ENCODE results near the gene PTCSC3. TPM values are rescaled to one million over a fixed set of nuclear protein-coding genes. Genes with fewer than 3 reads are reported as not detected.

Gene PTCSC3
- total RNA-seq, 1 experiment from 2014 or later, result not detected

DNA sequence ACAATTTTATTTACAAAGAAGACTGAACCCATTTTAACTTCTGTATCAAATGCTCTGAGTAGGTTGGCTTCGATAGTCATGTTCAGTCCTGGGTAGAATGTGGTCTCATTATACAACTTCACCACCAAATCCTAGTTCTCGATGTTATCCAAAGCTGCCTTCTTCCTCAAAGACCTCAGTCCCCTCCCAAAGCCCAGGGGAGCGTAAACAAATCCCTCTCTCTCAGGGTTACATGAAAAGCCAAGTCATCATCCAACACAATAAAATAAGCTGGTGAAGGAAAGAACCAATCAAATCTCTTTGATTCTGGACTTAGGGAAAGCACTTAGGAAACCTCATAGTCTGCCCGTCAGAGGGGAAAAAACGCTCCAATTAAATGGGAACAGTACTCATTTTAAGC, 9.1 kb downstream of the PTCSC3 start:
- Histone ChIP-seq H3K27me3 (replicated peaks; ENCODE audit: insufficient read depth, low read depth, low read length, poor library complexity) (peaks cover 60% of the 10 kb centered on the region), H3K36me3 (ENCODE audit: insufficient read depth, low read length, poor library complexity, severe bottlenecking) (no peaks in the 10 kb centered on the region), H3K9me3 (ENCODE audit: low read depth, low read length, poor library complexity, severe bottlenecking) (no peaks in the 10 kb centered on the region), H3K4me1 (ENCODE audit: insufficient read depth, low read length, poor library complexity, severe bottlenecking) (peaks cover 3% of the 10 kb centered on the region), H3K4me3 (ENCODE audit: low read depth, low read length, poor library complexity, severe bottlenecking) (no peak overlapping the region), H3K27ac (ENCODE audit: low read depth, low read length, poor library complexity, severe bottlenecking) (no peak overlapping the region)
- TF ChIP-seq EZH2 (IDR thresholded peaks at IDR 0.05; ENCODE audit: borderline replicate concordance, low read depth, low read length, poor library complexity, severe bottlenecking) (no peak), CTCF (conservative IDR thresholded peaks at IDR 0.05; ENCODE audit: low read depth, low read length) (no peak)
- POLR2A ChIA-PET (ENCODE audit: low non-redundant PET), result no interaction called here
- no TSS peak for BruUV-seq (replicated peaks)
- CTCF ChIA-PET, result interaction anchor here (0.6 kb wide), 1 partner anchor 97 kb away, joined by 9 read pairs; no protein-coding TSS in a partner anchor
- intact Hi-C loops (cut with micrococcal nuclease; ENCODE audit: unreplicated experiment), result no loop called here
- no peak for DNase-seq (ENCODE audit: low spot score)

DNA sequence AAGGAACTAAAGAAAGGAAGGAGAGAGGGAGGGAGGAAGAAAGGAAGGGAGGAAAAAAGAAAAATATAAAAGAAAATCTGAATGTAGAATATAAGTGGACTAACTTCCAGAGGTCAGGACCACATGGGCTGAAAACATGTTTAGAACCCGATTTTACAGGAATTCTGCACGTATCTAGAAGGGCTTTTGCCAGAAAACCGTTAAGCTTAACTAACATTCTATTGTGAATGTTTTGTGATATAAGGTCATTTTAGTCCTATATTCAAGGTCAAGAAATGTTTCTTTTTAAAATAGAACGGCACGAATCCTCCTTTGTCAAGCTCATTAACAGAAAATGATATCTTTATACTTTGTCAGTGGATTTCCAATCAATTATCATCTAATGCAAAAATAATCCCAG, 13.1 kb downstream of the PTCSC3 start:
- H3K36me3 ChIP-seq (ENCODE audit: insufficient read depth, low read length, poor library complexity, severe bottlenecking), result no peaks in the 10 kb centered on the region
- CTCF ChIA-PET, result no interaction called here
- H3K9me3 ChIP-seq (ENCODE audit: low read depth, low read length, poor library complexity, severe bottlenecking), result no peaks in the 10 kb centered on the region
- TF ChIP-seq EZH2 (IDR thresholded peaks at IDR 0.05; ENCODE audit: borderline replicate concordance, low read depth, low read length, poor library complexity, severe bottlenecking) (no peak), CTCF (conservative IDR thresholded peaks at IDR 0.05; ENCODE audit: low read depth, low read length) (no peak)
- DNase-seq (ENCODE audit: low spot score), result no peak
- peaks cover 58% of the 10 kb centered on the region for H3K27me3 ChIP-seq (replicated peaks; ENCODE audit: insufficient read depth, low read depth, low read length, poor library complexity)
- no peak overlapping the region for H3K27ac ChIP-seq (ENCODE audit: low read depth, low read length, poor library complexity, severe bottlenecking)
- peaks cover 3% of the 10 kb centered on the region for H3K4me1 ChIP-seq (ENCODE audit: insufficient read depth, low read length, poor library complexity, severe bottlenecking)
- BruUV-seq (replicated peaks), result no TSS peak
- H3K4me3 ChIP-seq (ENCODE audit: low read depth, low read length, poor library complexity, severe bottlenecking), result no peak overlapping the region
- intact Hi-C loops (cut with micrococcal nuclease; ENCODE audit: unreplicated experiment), result no loop called here
- POLR2A ChIA-PET (ENCODE audit: low non-redundant PET), result no interaction called here

DNA sequence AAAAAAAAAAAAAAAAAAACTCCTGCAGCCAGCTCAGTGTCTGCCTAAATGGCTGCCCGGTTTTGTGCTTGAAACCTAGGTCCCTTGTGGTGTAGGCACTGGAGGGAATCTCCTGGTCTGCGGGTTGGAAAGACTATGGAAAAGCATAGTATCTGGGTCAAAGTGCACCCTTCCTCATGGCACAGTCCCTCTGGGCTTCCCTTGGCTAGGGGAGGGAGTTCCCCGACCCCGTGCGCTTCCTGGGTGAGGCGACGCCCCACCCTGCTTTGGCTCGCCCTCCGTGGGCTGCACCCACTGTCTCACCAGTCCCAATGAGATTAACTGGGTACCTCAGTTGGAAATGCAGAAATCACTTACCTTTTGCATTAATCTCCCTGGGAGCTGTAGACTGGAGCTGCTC, 14.3 kb downstream of the PTCSC3 start:
- no TSS peak for BruUV-seq (replicated peaks)

More for the DNA sequence above, 14.3 kb downstream of the PTCSC3 start:
- Histone ChIP-seq H3K9me3 (ENCODE audit: low read depth, low read length, poor library complexity, severe bottlenecking) (no peaks in the 10 kb centered on the region), H3K27ac (ENCODE audit: low read depth, low read length, poor library complexity, severe bottlenecking) (no peak overlapping the region), H3K27me3 (replicated peaks; ENCODE audit: insufficient read depth, low read depth, low read length, poor library complexity) (peaks cover 54% of the 10 kb centered on the region), H3K4me3 (ENCODE audit: low read depth, low read length, poor library complexity, severe bottlenecking) (no peak overlapping the region), H3K36me3 (ENCODE audit: insufficient read depth, low read length, poor library complexity, severe bottlenecking) (no peaks in the 10 kb centered on the region), H3K4me1 (ENCODE audit: insufficient read depth, low read length, poor library complexity, severe bottlenecking) (peaks cover 3% of the 10 kb centered on the region)
- no peak for DNase-seq (ENCODE audit: low spot score)
- intact Hi-C loops (cut with micrococcal nuclease; ENCODE audit: unreplicated experiment), result no loop called here
- CTCF ChIA-PET, result no interaction called here
- POLR2A ChIA-PET (ENCODE audit: low non-redundant PET), result no interaction called here
- TF ChIP-seq EZH2 (IDR thresholded peaks at IDR 0.05; ENCODE audit: borderline replicate concordance, low read depth, low read length, poor library complexity, severe bottlenecking) (no peak), CTCF (conservative IDR thresholded peaks at IDR 0.05; ENCODE audit: low read depth, low read length) (no peak)

Data from A673 (cell line).